BLaER1 (cell line): ENCODE results near the gene CDK1.

Experiments
- H3K27ac ChIP-seq: shearing (Covaris generic); formaldehyde crosslinking; 2 replicates; pipeline ENCODE4 v1.8.1; 2022
- H3K27me3 ChIP-seq: shearing (Covaris generic); formaldehyde crosslinking; 2 replicates; pipeline ENCODE4 v1.8.1; 2022
- H3K36me3 ChIP-seq: shearing (Covaris generic); formaldehyde crosslinking; 2 replicates; pipeline ENCODE4 v1.8.1; 2022
- H3K4me1 ChIP-seq: shearing (Covaris generic); formaldehyde crosslinking; 2 replicates; pipeline ENCODE4 v1.8.1; 2022
- H3K4me2 ChIP-seq: shearing (Covaris generic); formaldehyde crosslinking; 2 replicates; pipeline ENCODE4 v1.8.1; 2022
- H3K4me3 ChIP-seq: shearing (Covaris generic); formaldehyde crosslinking; 2 replicates; pipeline ENCODE4 v1.8.1; 2022
- H3K9ac ChIP-seq: shearing (Covaris generic); formaldehyde crosslinking; 2 replicates; pipeline ENCODE4 v1.8.1; 2022
- H3K9me3 ChIP-seq: shearing (Covaris generic); formaldehyde crosslinking; 2 replicates; pipeline ENCODE4 v1.8.1; 2022
- H4K20me1 ChIP-seq: shearing (Covaris generic); formaldehyde crosslinking; 2 replicates; pipeline ENCODE4 v1.8.1; 2022
- Cebpa-rat ChIP-seq: shearing (Covaris generic); IDR thresholded peaks from 2 replicates; pipeline ENCODE4 v1.8.1; 2022

The CDK1 gene

GRCh38 chr10:60737242-60737641 is 41.0 kb upstream of the CDK1 start:
- Histone ChIP-seq H3K9me3 (peaks cover 9% of the 10 kb centered on the region), H3K4me3 (no peak overlapping the region), H3K36me3 (no peaks in the 10 kb centered on the region), H3K4me1 (no peaks in the 10 kb centered on the region), H3K9ac (no peak overlapping the region), H3K27ac (no peak overlapping the region), H3K4me2 (no peak overlapping the region), H3K27me3 (no peaks in the 10 kb centered on the region), H4K20me1 (no peaks in the 10 kb centered on the region)
- TF ChIP-seq Cebpa-rat, result no peak

- Histone ChIP-seq H3K4me1 (no peaks in the 10 kb centered on the region), H3K4me2 (no peak overlapping the region), H3K27me3 (no peaks in the 10 kb centered on the region), H3K27ac (no peak overlapping the region), H3K4me3 (no peak overlapping the region), H3K9ac (no peak overlapping the region), H3K9me3 (no peaks in the 10 kb centered on the region), H4K20me1 (no peaks in the 10 kb centered on the region), H3K36me3 (no peaks in the 10 kb centered on the region)
- no peak for TF ChIP-seq Cebpa-rat
Observed at GRCh38 chr10:60739558-60739957, 38.7 kb upstream of the CDK1 start.

- no peak for TF ChIP-seq Cebpa-rat
- Histone ChIP-seq H3K9me3 (no peaks in the 10 kb centered on the region), H4K20me1 (no peaks in the 10 kb centered on the region), H3K36me3 (no peaks in the 10 kb centered on the region), H3K4me1 (no peaks in the 10 kb centered on the region), H3K9ac (no peak overlapping the region), H3K4me2 (no peak overlapping the region), H3K27ac (no peak overlapping the region), H3K27me3 (no peaks in the 10 kb centered on the region), H3K4me3 (no peak overlapping the region)
Observed at GRCh38 chr10:60742512-60742911, 35.8 kb upstream of the CDK1 start.

- no peaks in the 10 kb centered on the region for H4K20me1 ChIP-seq
- H3K27ac ChIP-seq, result no peak overlapping the region
- no peak overlapping the region for H3K4me2 ChIP-seq
- TF ChIP-seq Cebpa-rat, result no peak
- no peak overlapping the region for H3K9ac ChIP-seq
- no peaks in the 10 kb centered on the region for H3K9me3 ChIP-seq
- H3K36me3 ChIP-seq, result no peaks in the 10 kb centered on the region
- H3K27me3 ChIP-seq, result no peaks in the 10 kb centered on the region
- H3K4me1 ChIP-seq, result no peaks in the 10 kb centered on the region
- H3K4me3 ChIP-seq, result no peak overlapping the region
Observed at GRCh38 chr10:60747817-60748469, 30.3 kb upstream of the CDK1 start.

GRCh38 chr10:60753152-60753551 is 25.1 kb upstream of the CDK1 start:
- Histone ChIP-seq H4K20me1 (no peaks in the 10 kb centered on the region), H3K4me1 (no peaks in the 10 kb centered on the region), H3K27me3 (no peaks in the 10 kb centered on the region), H3K4me3 (no peak overlapping the region), H3K4me2 (no peak overlapping the region), H3K27ac (no peak overlapping the region), H3K36me3 (no peaks in the 10 kb centered on the region), H3K9me3 (no peaks in the 10 kb centered on the region), H3K9ac (no peak overlapping the region)
- TF ChIP-seq Cebpa-rat, result no peak

GRCh38 chr10:60753817-60754216 is 24.5 kb upstream of the CDK1 start:
- H3K4me1 ChIP-seq, result no peaks in the 10 kb centered on the region
- H3K9ac ChIP-seq, result no peak overlapping the region
- H3K27ac ChIP-seq, result no peak overlapping the region
- no peaks in the 10 kb centered on the region for H3K27me3 ChIP-seq
- no peak overlapping the region for H3K4me2 ChIP-seq
- no peak overlapping the region for H3K4me3 ChIP-seq
- H3K9me3 ChIP-seq, result no peaks in the 10 kb centered on the region
- no peaks in the 10 kb centered on the region for H4K20me1 ChIP-seq
- no peaks in the 10 kb centered on the region for H3K36me3 ChIP-seq
- no peak for TF ChIP-seq Cebpa-rat

- no peaks in the 10 kb centered on the region for H3K9me3 ChIP-seq
- H3K9ac ChIP-seq, result no peak overlapping the region
- no peak overlapping the region for H3K27ac ChIP-seq
- no peaks in the 10 kb centered on the region for H3K36me3 ChIP-seq
- no peaks in the 10 kb centered on the region for H3K4me1 ChIP-seq
- no peaks in the 10 kb centered on the region for H4K20me1 ChIP-seq
- no peak for TF ChIP-seq Cebpa-rat
- no peak overlapping the region for H3K4me3 ChIP-seq
- no peaks in the 10 kb centered on the region for H3K27me3 ChIP-seq
- H3K4me2 ChIP-seq, result no peak overlapping the region
Observed at GRCh38 chr10:60757420-60757895, 20.8 kb upstream of the CDK1 start.

GRCh38 chr10:60759181-60759580 is 19.1 kb upstream of the CDK1 start:
- Histone ChIP-seq H3K4me1 (no peaks in the 10 kb centered on the region), H3K4me2 (no peak overlapping the region), H3K9me3 (no peaks in the 10 kb centered on the region), H3K9ac (no peak overlapping the region), H4K20me1 (no peaks in the 10 kb centered on the region), H3K4me3 (no peak overlapping the region), H3K27ac (no peak overlapping the region), H3K27me3 (no peaks in the 10 kb centered on the region), H3K36me3 (no peaks in the 10 kb centered on the region)
- TF ChIP-seq Cebpa-rat, result no peak

GRCh38 chr10:60760711-60761210 is 17.5 kb upstream of the CDK1 start:
- no peaks in the 10 kb centered on the region for H3K9me3 ChIP-seq
- TF ChIP-seq Cebpa-rat, result no peak
- H3K4me1 ChIP-seq, result no peaks in the 10 kb centered on the region
- H3K4me2 ChIP-seq, result no peak overlapping the region
- no peaks in the 10 kb centered on the region for H3K36me3 ChIP-seq
- no peaks in the 10 kb centered on the region for H4K20me1 ChIP-seq
- no peaks in the 10 kb centered on the region for H3K27me3 ChIP-seq
- H3K4me3 ChIP-seq, result no peak overlapping the region
- H3K9ac ChIP-seq, result no peak overlapping the region
- no peak overlapping the region for H3K27ac ChIP-seq

- Histone ChIP-seq H4K20me1 (no peaks in the 10 kb centered on the region), H3K27ac (no peak overlapping the region), H3K4me1 (no peaks in the 10 kb centered on the region), H3K27me3 (no peaks in the 10 kb centered on the region), H3K4me3 (no peak overlapping the region), H3K9me3 (no peaks in the 10 kb centered on the region), H3K36me3 (no peaks in the 10 kb centered on the region), H3K9ac (no peak overlapping the region), H3K4me2 (no peak overlapping the region)
- no peak for TF ChIP-seq Cebpa-rat
Observed at GRCh38 chr10:60762554-60762953, 15.7 kb upstream of the CDK1 start.

- no peak overlapping the region for H3K9ac ChIP-seq
- H3K4me3 ChIP-seq, result no peak overlapping the region
- no peaks in the 10 kb centered on the region for H3K36me3 ChIP-seq
- H3K27me3 ChIP-seq, result no peaks in the 10 kb centered on the region
- H3K9me3 ChIP-seq, result no peaks in the 10 kb centered on the region
- H3K27ac ChIP-seq, result no peak overlapping the region
- no peak overlapping the region for H3K4me2 ChIP-seq
- H3K4me1 ChIP-seq, result no peaks in the 10 kb centered on the region
- no peak for TF ChIP-seq Cebpa-rat
- no peaks in the 10 kb centered on the region for H4K20me1 ChIP-seq
Observed at GRCh38 chr10:60767424-60767823, 10.9 kb upstream of the CDK1 start.
